Measurements from ENCODE around the gene RNF146.
A peak's percentile ranks its signal among the peaks of the same experiment; 100 is the strongest.
"Not testable (repeated sequence)": the region's sequence is repeated elsewhere in the genome, so short reads cannot be mapped to it uniquely, and the experiment has no call there.

The RNF146 gene

GRCh38 chr6:127266178-127266891 is at the start of gene RNF146:
Gene RNF146, plus strand, starts transcription at chr6:127266864. Its CDS starts 13,475 bp downstream, at chr6:127280339.
- DNase-seq (ENCODE audit: low read depth) = peak; percentile 56

GRCh38 chr6:127219869-127220268 is 46.8 kb upstream of the RNF146 start:
- DNase-seq (ENCODE audit: low read depth) = no peak

GRCh38 chr6:127221201-127221600 is 45.5 kb upstream of the RNF146 start:
- DNase-seq (ENCODE audit: low read depth) = no peak

- DNase-seq (ENCODE audit: low read depth) = no peak
These were observed 44.2 kb upstream of the RNF146 start for GRCh38 chr6:127222418-127222817.

- no peak for DNase-seq (ENCODE audit: low read depth)
These were observed 41.2 kb upstream of the RNF146 start for GRCh38 chr6:127225497-127225896.

- not testable (repeated sequence) for DNase-seq (ENCODE audit: low read depth)
These were observed 32.8 kb upstream of the RNF146 start for GRCh38 chr6:127233819-127234218.

GRCh38 chr6:127243501-127243900 is 23.2 kb upstream of the RNF146 start:
- no peak for DNase-seq (ENCODE audit: low read depth)

- no peak for DNase-seq (ENCODE audit: low read depth)
These were observed 19.3 kb upstream of the RNF146 start for GRCh38 chr6:127247114-127248096.

- no peak for DNase-seq (ENCODE audit: low read depth)
These were observed 17.0 kb upstream of the RNF146 start for GRCh38 chr6:127249621-127250020.

- DNase-seq (ENCODE audit: low read depth) = no peak
These were observed 11.4 kb upstream of the RNF146 start for GRCh38 chr6:127255286-127255685.

GRCh38 chr6:127262896-127263295 is 3.8 kb upstream of the RNF146 start:
- no peak for DNase-seq (ENCODE audit: low read depth)

- DNase-seq (ENCODE audit: low read depth) = no peak
These were observed 3.2 kb upstream of the RNF146 start for GRCh38 chr6:127263481-127263880.

- DNase-seq (ENCODE audit: low read depth) = peak; percentile 15
These were observed 405 bp downstream of the RNF146 start for GRCh38 chr6:127266892-127267645.

- DNase-seq (ENCODE audit: low read depth) = no peak
These were observed 1.3 kb downstream of the RNF146 start for GRCh38 chr6:127267646-127268625.

GRCh38 chr6:127272576-127272975 is 5.9 kb downstream of the RNF146 start:
- no peak for DNase-seq (ENCODE audit: low read depth)

GRCh38 chr6:127273499-127273898 is 6.8 kb downstream of the RNF146 start:
- no peak for DNase-seq (ENCODE audit: low read depth)

GRCh38 chr6:127276331-127276730 is 9.7 kb downstream of the RNF146 start:
- no peak for DNase-seq (ENCODE audit: low read depth)

- DNase-seq (ENCODE audit: low read depth) = no peak
These were observed 11.5 kb downstream of the RNF146 start for GRCh38 chr6:127277878-127278843.

- no peak for DNase-seq (ENCODE audit: low read depth)
These were observed 13.2 kb downstream of the RNF146 start for GRCh38 chr6:127279815-127280214.

- DNase-seq (ENCODE audit: low read depth) = no peak
These were observed 15.5 kb downstream of the RNF146 start for GRCh38 chr6:127282184-127282583.
